ENCODE data around the gene EAF1. TPM values are rescaled to one million over a fixed set of nuclear protein-coding genes. Genes with fewer than 3 reads are reported as not detected.

The EAF1 gene
- total RNA-seq, 1 donor from 2014 or later = 23.1 TPM

GRCh38 chr3:15420871-15421270, 6.5 kb upstream of the EAF1 start:
- Mint-ChIP-seq H3K4me3 (no peak overlapping the region), H3K4me1 (ENCODE audit: unreplicated experiment) (peaks cover 4% of the 10 kb centered on the region), H3K27me3 (no peaks in the 10 kb centered on the region), H3K36me3 (peaks cover 14% of the 10 kb centered on the region), H3K9me3 (no peaks in the 10 kb centered on the region), H3K27ac (no peak overlapping the region)
- TF ChIP-seq, protein P1, sequence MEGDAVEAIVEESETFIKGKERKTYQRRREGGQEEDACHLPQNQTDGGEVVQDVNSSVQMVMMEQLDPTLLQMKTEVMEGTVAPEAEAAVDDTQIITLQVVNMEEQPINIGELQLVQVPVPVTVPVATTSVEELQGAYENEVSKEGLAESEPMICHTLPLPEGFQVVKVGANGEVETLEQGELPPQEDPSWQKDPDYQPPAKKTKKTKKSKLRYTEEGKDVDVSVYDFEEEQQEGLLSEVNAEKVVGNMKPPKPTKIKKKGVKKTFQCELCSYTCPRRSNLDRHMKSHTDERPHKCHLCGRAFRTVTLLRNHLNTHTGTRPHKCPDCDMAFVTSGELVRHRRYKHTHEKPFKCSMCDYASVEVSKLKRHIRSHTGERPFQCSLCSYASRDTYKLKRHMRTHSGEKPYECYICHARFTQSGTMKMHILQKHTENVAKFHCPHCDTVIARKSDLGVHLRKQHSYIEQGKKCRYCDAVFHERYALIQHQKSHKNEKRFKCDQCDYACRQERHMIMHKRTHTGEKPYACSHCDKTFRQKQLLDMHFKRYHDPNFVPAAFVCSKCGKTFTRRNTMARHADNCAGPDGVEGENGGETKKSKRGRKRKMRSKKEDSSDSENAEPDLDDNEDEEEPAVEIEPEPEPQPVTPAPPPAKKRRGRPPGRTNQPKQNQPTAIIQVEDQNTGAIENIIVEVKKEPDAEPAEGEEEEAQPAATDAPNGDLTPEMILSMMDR (conservative IDR thresholded peaks at IDR 0.05) = no peak
- no peak for DNase-seq (ENCODE audit: extremely low spot score, unreplicated experiment)

- peaks cover 30% of the 10 kb centered on the region for H3K4me1 Mint-ChIP-seq (ENCODE audit: unreplicated experiment)
- no peaks in the 10 kb centered on the region for H3K9me3 Mint-ChIP-seq
- DNase-seq (ENCODE audit: extremely low spot score, unreplicated experiment) = no peak
- peaks cover 3% of the 10 kb centered on the region for H3K36me3 Mint-ChIP-seq
- peak overlapping the region; percentile 100 for H3K4me3 Mint-ChIP-seq
- H3K27ac Mint-ChIP-seq = peak overlapping the region; percentile 97
- TF ChIP-seq, protein P1 (conservative IDR thresholded peaks at IDR 0.05) = no peak
- H3K27me3 Mint-ChIP-seq = no peaks in the 10 kb centered on the region
Measured at GRCh38 chr3:15426579-15427118, 749 bp upstream of the EAF1 start.

DNA sequence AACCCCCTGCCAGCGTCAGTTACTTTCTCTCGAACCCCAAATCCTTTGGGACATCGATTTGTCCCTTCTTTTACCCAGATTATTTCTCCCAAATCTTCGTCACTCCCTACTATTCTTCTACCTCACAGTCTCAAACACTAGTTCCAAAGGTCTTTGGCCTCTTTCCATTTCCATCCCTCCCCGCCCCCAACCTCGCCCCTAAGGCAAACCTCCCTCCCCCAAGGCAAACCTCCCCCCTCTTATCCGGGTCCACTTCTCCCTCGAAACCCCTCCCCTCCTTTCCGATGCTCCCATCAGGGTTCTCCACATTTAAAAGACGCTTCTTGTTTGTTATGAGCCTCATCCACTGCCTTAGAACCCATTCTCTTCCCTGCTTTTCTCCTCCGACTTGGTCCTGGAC, 583 bp downstream of the EAF1 start:
- Mint-ChIP-seq H3K4me1 (ENCODE audit: unreplicated experiment) (peaks cover 30% of the 10 kb centered on the region), H3K36me3 (no peaks in the 10 kb centered on the region), H3K27me3 (no peaks in the 10 kb centered on the region), H3K27ac (peak overlapping the region; percentile 97), H3K4me3 (peak overlapping the region; percentile 100), H3K9me3 (no peaks in the 10 kb centered on the region)
- no peak for DNase-seq (ENCODE audit: extremely low spot score, unreplicated experiment)
- TF ChIP-seq, protein P1 (conservative IDR thresholded peaks at IDR 0.05) = no peak

GRCh38 chr3:15428539-15428938, 1.1 kb downstream of the EAF1 start:
- H3K36me3 Mint-ChIP-seq = peaks cover 4% of the 10 kb centered on the region
- no peaks in the 10 kb centered on the region for H3K27me3 Mint-ChIP-seq
- H3K9me3 Mint-ChIP-seq = no peaks in the 10 kb centered on the region
- DNase-seq (ENCODE audit: extremely low spot score, unreplicated experiment) = no peak
- TF ChIP-seq, protein P1 (conservative IDR thresholded peaks at IDR 0.05) = no peak
- H3K4me3 Mint-ChIP-seq = peak overlapping the region; percentile 100
- H3K4me1 Mint-ChIP-seq (ENCODE audit: unreplicated experiment) = peaks cover 30% of the 10 kb centered on the region
- peak overlapping the region; percentile 97 for H3K27ac Mint-ChIP-seq

- Mint-ChIP-seq H3K4me1 (ENCODE audit: unreplicated experiment) (peaks cover 30% of the 10 kb centered on the region), H3K27me3 (no peaks in the 10 kb centered on the region), H3K4me3 (peak overlapping the region; percentile 100), H3K9me3 (no peaks in the 10 kb centered on the region), H3K36me3 (peaks cover 8% of the 10 kb centered on the region), H3K27ac (no peak overlapping the region)
- no peak for DNase-seq (ENCODE audit: extremely low spot score, unreplicated experiment)
- TF ChIP-seq, protein P1 (conservative IDR thresholded peaks at IDR 0.05) = no peak
Measured at GRCh38 chr3:15429080-15429479, 1.7 kb downstream of the EAF1 start.

GRCh38 chr3:15430624-15431023, 3.2 kb downstream of the EAF1 start:
- TF ChIP-seq, protein P1 (conservative IDR thresholded peaks at IDR 0.05) = no peak
- Mint-ChIP-seq H3K36me3 (peaks cover 13% of the 10 kb centered on the region), H3K4me3 (no peak overlapping the region), H3K4me1 (ENCODE audit: unreplicated experiment) (peaks cover 29% of the 10 kb centered on the region), H3K9me3 (no peaks in the 10 kb centered on the region), H3K27me3 (no peaks in the 10 kb centered on the region), H3K27ac (no peak overlapping the region)
- no peak for DNase-seq (ENCODE audit: extremely low spot score, unreplicated experiment)

All from type B pancreatic cell (in vitro differentiated cells).